GM19328 (cell line): ENCODE data around the gene LAMTOR4.
"Not testable (repeated sequence)": the region's sequence is repeated elsewhere in the genome, so short reads cannot be mapped to it uniquely, and the experiment has no call there.

ENCODE experiments used
- ATAC-seq: cut with Tn5 transposase; IDR thresholded peaks from one replicate; pipeline ENCODE4 v1.9.1; 2021; ENCODE audit warnings: mild to moderate bottlenecking, moderate library complexity; ENCODE audit not compliant: unreplicated experiment

Gene LAMTOR4

DNA sequence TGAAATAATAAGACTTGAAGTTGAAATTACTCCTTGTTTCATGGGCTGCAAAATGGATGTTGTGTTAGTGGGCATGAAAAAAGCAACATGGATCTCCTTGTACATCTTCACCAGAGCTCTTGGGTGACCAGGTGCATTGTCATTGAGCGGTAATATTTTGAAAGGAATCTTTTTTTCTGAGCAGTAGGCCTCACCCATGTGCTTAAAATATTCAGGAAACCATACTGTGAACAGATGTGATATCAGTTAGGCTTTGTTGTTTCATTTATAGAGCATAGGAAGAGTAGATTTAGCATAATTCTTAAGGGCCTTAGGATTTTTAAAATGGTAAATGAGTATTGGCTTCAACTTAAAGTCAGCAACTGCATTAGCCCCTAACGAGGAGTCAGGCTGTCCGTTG is 44.3 kb downstream of the LAMTOR4 start:
- no peak for ATAC-seq

DNA sequence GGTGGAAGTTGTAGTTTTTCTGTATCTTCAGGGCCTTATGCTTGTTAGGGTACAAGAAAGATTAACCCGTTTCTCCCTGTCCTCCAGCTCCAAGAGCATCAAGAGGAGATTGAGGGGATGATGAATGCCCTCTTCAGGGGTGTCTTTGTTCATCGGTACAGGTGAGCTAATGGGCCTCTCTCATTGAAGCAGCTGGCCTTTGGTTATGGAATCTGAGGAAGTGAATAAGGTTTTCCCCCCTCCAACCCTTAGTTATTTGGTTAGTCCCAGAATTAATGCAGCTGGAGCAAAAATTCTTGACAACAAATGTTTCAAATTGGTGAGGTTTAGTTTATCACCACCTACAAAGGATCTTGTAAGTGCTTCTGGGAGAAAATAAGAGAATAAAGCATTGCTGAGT is 46.5 kb downstream of the LAMTOR4 start:
- no peak for ATAC-seq

DNA sequence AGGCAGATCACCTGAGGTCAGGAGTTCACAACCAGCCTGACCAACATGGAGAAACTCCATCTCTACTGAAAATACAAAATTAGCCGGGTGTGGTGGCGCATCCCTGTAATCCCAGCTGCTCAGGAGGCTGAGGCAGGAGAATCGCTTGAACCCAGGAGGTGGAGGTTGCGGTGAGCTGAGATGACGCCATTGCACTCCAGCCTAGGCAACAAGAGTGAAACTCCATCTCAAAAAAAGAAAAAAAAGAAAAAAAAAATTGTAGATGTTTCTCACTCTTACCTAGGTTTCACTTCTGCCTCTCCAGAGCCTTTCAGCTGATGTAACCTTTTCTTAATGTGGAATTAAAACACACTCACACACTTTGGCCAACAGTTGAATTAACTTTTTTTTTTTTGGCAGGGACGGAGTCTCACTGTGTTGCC is 47.2 kb downstream of the LAMTOR4 start:
- ATAC-seq = not testable (repeated sequence)

DNA sequence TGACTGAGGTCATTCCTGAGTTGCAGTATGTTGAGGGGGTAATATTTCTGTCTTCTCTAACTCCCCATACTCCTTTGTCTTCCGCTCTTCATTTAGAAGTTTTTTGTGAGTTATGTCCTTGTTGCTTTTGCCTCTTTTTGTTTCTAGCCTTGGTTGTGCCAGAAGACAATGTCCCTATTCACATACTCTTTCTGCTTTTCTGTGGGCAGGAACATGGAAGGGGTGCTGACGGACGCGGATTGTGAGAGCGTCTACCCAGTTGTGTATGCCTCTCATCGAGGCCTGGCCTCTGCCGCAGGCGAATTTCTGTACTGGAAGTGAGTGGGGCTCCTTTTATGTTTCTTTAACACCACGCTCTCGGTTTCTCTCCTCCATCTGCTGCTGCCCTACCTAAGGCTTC is 49.5 kb downstream of the LAMTOR4 start:
- no peak for ATAC-seq

DNA sequence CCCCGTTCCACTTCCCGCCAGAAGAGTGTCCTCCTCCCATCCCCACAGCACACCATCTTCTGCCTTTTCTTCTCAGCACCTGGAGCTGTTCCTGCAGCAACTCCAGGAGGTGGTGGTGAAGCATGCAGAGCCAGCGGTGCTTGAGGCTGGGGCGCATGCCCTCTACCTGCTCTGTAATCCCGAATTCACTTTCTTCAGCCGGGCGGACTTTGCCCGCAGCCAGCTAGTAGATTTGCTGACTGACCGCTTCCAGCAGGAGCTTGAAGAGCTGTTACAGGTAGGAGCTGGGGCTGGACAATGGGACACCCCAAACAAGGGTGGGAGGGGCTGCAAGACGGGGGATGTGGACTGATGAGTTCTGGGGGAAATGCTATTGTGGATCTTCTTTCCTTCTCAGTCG is 52.0 kb downstream of the LAMTOR4 start:
- no peak for ATAC-seq
